Measurements from ENCODE around the gene RBM3. TPM values are rescaled to one million over a fixed set of nuclear protein-coding genes. Genes with fewer than 3 reads are reported as not detected.
A peak's percentile ranks its signal among the peaks of the same experiment; 100 is the strongest.

Gene RBM3
- total and polyA plus RNA-seq, 12 donors: 52.9 to 284 (median 155) TPM

DNA sequence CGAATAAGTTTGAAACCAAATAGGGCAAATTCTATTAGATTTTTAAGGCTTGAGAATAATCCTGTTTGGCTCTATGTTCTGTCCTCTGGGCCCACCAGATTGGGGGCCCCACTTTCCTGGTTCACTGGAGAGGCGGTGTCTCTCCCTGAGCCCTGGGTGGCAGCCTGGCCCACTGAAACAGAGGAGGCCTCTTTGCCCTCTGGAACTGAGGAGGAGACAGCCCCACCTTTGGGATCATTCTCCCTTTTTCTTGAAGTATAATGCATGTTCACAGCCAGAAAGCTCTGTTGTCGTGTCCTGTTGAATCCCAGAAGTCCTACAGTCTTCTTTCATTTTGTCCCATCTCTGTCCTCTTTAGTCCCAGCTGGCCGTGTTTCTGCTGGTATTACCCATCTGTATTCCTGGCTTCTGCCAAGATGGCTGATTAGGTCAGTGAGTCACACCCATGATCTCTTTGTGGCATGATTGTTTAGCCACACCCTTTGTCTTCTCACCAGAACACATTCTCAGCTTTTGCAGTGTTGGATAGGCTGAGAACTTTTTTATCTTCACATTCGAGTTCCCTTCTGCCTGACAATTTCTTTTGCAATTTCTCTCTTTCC lies 42.8 kb upstream of the RBM3 start:
- peak in 1 of 2 donors; percentile 23 for TF ChIP-seq POLR2A (IDR thresholded peaks at IDR 0.05)
- TF ChIP-seq, protein P1, sequence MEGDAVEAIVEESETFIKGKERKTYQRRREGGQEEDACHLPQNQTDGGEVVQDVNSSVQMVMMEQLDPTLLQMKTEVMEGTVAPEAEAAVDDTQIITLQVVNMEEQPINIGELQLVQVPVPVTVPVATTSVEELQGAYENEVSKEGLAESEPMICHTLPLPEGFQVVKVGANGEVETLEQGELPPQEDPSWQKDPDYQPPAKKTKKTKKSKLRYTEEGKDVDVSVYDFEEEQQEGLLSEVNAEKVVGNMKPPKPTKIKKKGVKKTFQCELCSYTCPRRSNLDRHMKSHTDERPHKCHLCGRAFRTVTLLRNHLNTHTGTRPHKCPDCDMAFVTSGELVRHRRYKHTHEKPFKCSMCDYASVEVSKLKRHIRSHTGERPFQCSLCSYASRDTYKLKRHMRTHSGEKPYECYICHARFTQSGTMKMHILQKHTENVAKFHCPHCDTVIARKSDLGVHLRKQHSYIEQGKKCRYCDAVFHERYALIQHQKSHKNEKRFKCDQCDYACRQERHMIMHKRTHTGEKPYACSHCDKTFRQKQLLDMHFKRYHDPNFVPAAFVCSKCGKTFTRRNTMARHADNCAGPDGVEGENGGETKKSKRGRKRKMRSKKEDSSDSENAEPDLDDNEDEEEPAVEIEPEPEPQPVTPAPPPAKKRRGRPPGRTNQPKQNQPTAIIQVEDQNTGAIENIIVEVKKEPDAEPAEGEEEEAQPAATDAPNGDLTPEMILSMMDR (IDR thresholded peaks at IDR 0.05): no peak
- DNase-seq: peak in 3 of 7 donors; percentile 56 to 68 (median 64)
- intact Hi-C loops (cut with DNase I): no loop called here
- H3K4me3 ChIP-seq: no peak overlapping the region
- H3K27ac ChIP-seq: peak overlapping the region in 4 of 5 donors; percentile 59 to 69 (median 64)
- H3K36me3 ChIP-seq (replicated peaks in 1 of 2): no peaks in the 10 kb centered on the region
- no peaks in the 10 kb centered on the region for H3K27me3 ChIP-seq
- no peaks in the 10 kb centered on the region for H3K9me3 ChIP-seq (replicated peaks in 1 of 3)
- H3K4me1 ChIP-seq (replicated peaks in 1 of 2): no peaks in the 10 kb centered on the region
- WGBS, 4 donors: 56 to 61% (median 60%) methylated on average over 4 to 5 of the region's 5 CpGs

DNA sequence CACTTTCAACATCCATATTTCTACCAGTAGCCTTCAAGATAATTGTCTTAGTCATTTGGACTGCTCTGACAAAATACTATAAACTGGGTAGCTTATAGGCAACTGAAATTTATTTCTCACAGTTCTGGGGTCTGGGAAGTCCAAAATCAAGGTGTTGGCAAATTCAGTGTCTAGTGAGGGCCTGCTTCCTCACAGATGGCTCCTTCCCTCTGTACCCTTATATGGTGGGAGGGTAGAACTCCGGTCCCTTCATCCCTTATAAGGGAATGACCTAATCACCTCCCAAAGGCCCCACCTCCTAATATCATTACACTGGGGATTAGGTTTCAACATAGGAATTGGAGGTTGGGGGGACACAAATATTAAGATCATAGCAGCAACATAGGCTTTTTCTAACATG lies 42.1 kb upstream of the RBM3 start:
- Histone ChIP-seq H3K27ac (peak overlapping the region in 4 of 5 donors; percentile 59 to 69 (median 64)), H3K27me3 (no peaks in the 10 kb centered on the region), H3K4me1 (replicated peaks in 1 of 2) (no peaks in the 10 kb centered on the region), H3K9me3 (replicated peaks in 1 of 3) (no peaks in the 10 kb centered on the region), H3K36me3 (replicated peaks in 1 of 2) (no peaks in the 10 kb centered on the region), H3K4me3 (no peak overlapping the region)
- TF ChIP-seq POLR2A (IDR thresholded peaks at IDR 0.05): no peak
- TF ChIP-seq, protein P1 (IDR thresholded peaks at IDR 0.05): no peak
- intact Hi-C loops (cut with DNase I): no loop called here
- no peak for DNase-seq
- WGBS, 4 donors: 76 to 86% methylated on average over 1 of the region's 1 CpG; no CpG with 5 or more reads in 2 of the 4 donors

DNA sequence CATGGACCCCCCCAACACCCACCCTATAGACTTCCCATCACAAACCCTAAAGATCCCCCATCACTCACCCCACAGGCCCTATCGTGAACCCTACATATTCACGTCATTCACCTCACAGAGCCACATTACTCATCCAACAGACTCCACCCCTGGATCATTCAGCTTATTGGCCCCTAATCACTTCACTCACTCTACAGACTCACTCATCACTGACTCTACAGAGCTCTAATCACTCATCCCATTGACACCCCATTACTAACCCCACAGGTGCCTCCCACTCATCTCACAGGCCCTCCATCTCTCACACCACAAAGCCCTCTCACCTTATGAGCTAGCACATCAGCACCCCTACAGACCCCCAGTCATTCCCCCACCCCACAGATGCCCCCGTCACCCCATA lies 41.1 kb upstream of the RBM3 start:
- intact Hi-C loops (cut with DNase I): no loop called here
- no peaks in the 10 kb centered on the region for H3K9me3 ChIP-seq (replicated peaks in 1 of 3)
- DNase-seq: no peak
- TF ChIP-seq, protein P1 (IDR thresholded peaks at IDR 0.05): no peak
- TF ChIP-seq POLR2A (IDR thresholded peaks at IDR 0.05): no peak
- no peaks in the 10 kb centered on the region for H3K4me1 ChIP-seq (replicated peaks in 1 of 2)
- WGBS, 4 donors: 81 to 96% (median 87%) methylated on average over 3 of the region's 3 CpGs
- H3K36me3 ChIP-seq (replicated peaks in 1 of 2): no peaks in the 10 kb centered on the region
- H3K27ac ChIP-seq: no peak overlapping the region
- H3K4me3 ChIP-seq: no peak overlapping the region
- H3K27me3 ChIP-seq: no peaks in the 10 kb centered on the region

DNA sequence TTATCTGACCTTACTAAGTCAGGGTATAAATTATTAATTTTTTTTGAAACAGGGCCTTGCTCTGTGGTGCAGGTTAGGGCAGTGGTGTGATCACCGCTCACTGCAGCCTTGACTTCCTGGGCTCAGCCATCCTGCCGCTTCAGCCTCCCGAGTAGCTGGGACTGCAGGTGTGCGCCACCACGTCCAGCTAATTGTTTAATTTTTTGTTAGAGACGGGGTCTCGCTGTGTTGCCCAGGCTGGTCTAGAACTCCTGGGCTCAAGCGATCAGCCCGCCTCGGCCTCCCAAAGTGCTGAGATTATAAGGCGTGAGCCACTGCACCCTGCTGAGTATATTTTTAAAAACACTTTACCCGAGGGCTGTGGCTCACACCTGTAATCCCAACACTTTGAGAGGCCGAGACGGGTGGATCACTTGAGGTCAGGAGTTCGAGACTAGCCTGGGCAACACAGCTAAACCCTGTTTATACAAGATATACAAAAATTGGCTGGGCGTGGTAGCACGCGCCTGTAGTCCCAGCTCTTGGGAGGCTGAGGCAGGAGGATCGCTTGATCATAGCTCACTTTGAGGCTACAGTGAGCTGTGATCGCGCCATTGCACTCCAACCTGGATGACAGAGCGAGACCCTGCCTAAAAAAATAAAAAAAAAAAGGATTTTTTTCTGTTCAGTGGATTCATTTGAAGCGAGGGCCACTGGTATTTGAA lies 35.5 kb upstream of the RBM3 start:
- Histone ChIP-seq H3K4me1 (replicated peaks in 1 of 2) (peaks cover 0 to 5% of the 10 kb centered on the region in 2 donors), H3K27me3 (no peaks in the 10 kb centered on the region), H3K9me3 (replicated peaks in 1 of 3) (no peaks in the 10 kb centered on the region), H3K36me3 (replicated peaks in 1 of 2) (no peaks in the 10 kb centered on the region), H3K4me3 (peak overlapping the region in 2 of 4 donors; percentile 37 to 58), H3K27ac (peak overlapping the region in 4 of 5 donors; percentile 74 to 92 (median 83))
- TF ChIP-seq, protein P1 (IDR thresholded peaks at IDR 0.05): no peak
- TF ChIP-seq POLR2A (IDR thresholded peaks at IDR 0.05): no peak
- peak in 1 of 7 donors; percentile 40 for DNase-seq
- intact Hi-C loops (cut with DNase I): no loop called here
- 75 to 84% (median 83%) methylated on average over 19 to 23 of the region's 23 CpGs for whole genome bisulfite sequencing, 4 donors

Measured in adrenal gland (tissue), 12 donors.